SK-N-MC (cell line): Measurements from ENCODE around the gene CACTIN.

ENCODE experiments used
- EZH2 ChIP-seq: fragments of 200-600 bp; sonication (generic); IDR thresholded peaks from one replicate; pipeline ENCODE4 v1.6.1; 2017; ENCODE audit warnings: antibody characterized with exemption
- FOXP2 ChIP-seq: optimal IDR thresholded peaks from 2 replicates; pipeline ENCODE3; 2011; ENCODE audit warnings: mild to moderate bottlenecking, moderate library complexity; ENCODE audit not compliant: insufficient read depth; ENCODE audit errors: extremely low read length, control extremely low read depth
- POLR2AphosphoS5 ChIP-seq: IDR thresholded peaks from 2 replicates; pipeline ENCODE4 v1.6.1; 2012; ENCODE audit warnings: mild to moderate bottlenecking, low read depth, low read length, borderline replicate concordance

GRCh38 chr19:3645067-3645396 is 18.4 kb upstream of the CACTIN start:
- TF ChIP-seq EZH2 (no peak), POLR2AphosphoS5 (no peak), FOXP2 (no peak)
